Endothelial cell of umbilical vein (primary cell): ENCODE measurements around the gene DSCAML1. TPM values are rescaled to one million over a fixed set of nuclear protein-coding genes. Genes with fewer than 3 reads are reported as not detected.

Source experiments
- BruUV-seq: library from RNA; stranded (reverse); fragments of 400-500 nt; replicated peaks from 2 replicates; lab custom pipeline; 2021; lab: Mats Ljungman, UMichigan
- CTCF ChIA-PET: fragments of 300-600, 350-600 bp; sonication (Branson Sonifier 250); formaldehyde crosslinking; loops from one replicate; lab custom pipeline; 2021; ENCODE audit warnings: antibody characterized with exemption, inconsistent platforms; lab: Charles Lee
- POLR2A ChIA-PET: fragments of 300-600, 350-600 bp; sonication (Branson Sonifier 250); formaldehyde crosslinking; loops from one replicate; lab custom pipeline; 2021; ENCODE audit warnings: antibody characterized with exemption, inconsistent platforms; lab: Charles Lee
- DNase-seq: peaks from one replicate; pipeline ENCODE4 v3.0.0-alpha.2; 2011; ENCODE audit warnings: low read depth, low spot score
- FAIRE-seq: peaks from 2 replicates; lab custom pipeline; 2011; peaks lifted over from hg19 to GRCh38; lab: Jason Lieb, UNC
- H2AFZ ChIP-seq: 2 replicates; pipeline ENCODE4 v1.6.0; 2012; ENCODE audit warnings: low read depth, low read length, control low read depth, inconsistent platforms
- H3K27ac ChIP-seq: 2 replicates; pipeline ENCODE4 v1.5.1; 2011; ENCODE audit warnings: low read depth, mild to moderate bottlenecking, control low read depth, low read length, moderate library complexity; ENCODE audit not compliant: insufficient read depth
- H3K27me3 ChIP-seq, 2 experiments: 2 replicates each; pipeline versions ENCODE4 v1.6.0 to v1.6.1; 2011; ENCODE audit warnings: low read length in 2 of 2, mixed read lengths in 1 of 2; ENCODE audit not compliant: control insufficient read depth in 2 of 2, insufficient read depth in 2 of 2
- H3K36me3 ChIP-seq, 2 experiments: 2 replicates in 1 of 2; 3 replicates in 1 of 2; pipeline ENCODE4 v1.5.1; 2011; ENCODE audit warnings: low read length in 2 of 2, mild to moderate bottlenecking in 1 of 2, moderate library complexity in 1 of 2; ENCODE audit not compliant: control insufficient read depth in 2 of 2, insufficient read depth in 2 of 2; ENCODE audit errors: extremely low read depth in 1 of 2
- H3K4me1 ChIP-seq: 3 replicates; pipeline ENCODE4 v1.5.1; 2011; ENCODE audit warnings: mild to moderate bottlenecking, low read length; ENCODE audit not compliant: control insufficient read depth, insufficient read depth; ENCODE audit errors: extremely low read depth
- H3K4me2 ChIP-seq: 2 replicates; pipeline ENCODE4 v1.6.1; 2011; ENCODE audit warnings: low read length, control low read depth, mixed read lengths; ENCODE audit not compliant: insufficient read depth
- H3K4me3 ChIP-seq, 3 experiments: fragments of 200-600 bp in 1 of 3; sonication (generic), shearing (Covaris generic) in 1 of 3; replicated peaks in 1 of 3; 2 replicates each; pipeline ENCODE4 v1.5.1; 2011 to 2016; ENCODE audit warnings: control low read depth in 3 of 3, low read length in 3 of 3, mild to moderate bottlenecking in 2 of 3, inconsistent platforms in 1 of 3, low read depth in 1 of 3, moderate library complexity in 1 of 3; ENCODE audit not compliant: insufficient read depth in 1 of 3
- H3K79me2 ChIP-seq: 2 replicates; pipeline ENCODE4 v1.6.0; 2012; ENCODE audit warnings: low read length, inconsistent platforms; ENCODE audit not compliant: control insufficient read depth, insufficient read depth
- H3K9ac ChIP-seq: replicated peaks from 2 replicates; pipeline ENCODE3; 2011; ENCODE audit warnings: low read length, control low read depth; ENCODE audit not compliant: insufficient read depth; ENCODE audit errors: extremely low read depth
- H3K9me1 ChIP-seq: replicated peaks from 3 replicates; pipeline ENCODE4 v1.6.0; 2011; ENCODE audit warnings: mild to moderate bottlenecking, low read length; ENCODE audit not compliant: control insufficient read depth, insufficient read depth; ENCODE audit errors: extremely low read depth
- H3K9me3 ChIP-seq: replicated peaks from 2 replicates; pipeline ENCODE4 v1.5.1; 2012; ENCODE audit warnings: low read length, inconsistent platforms; ENCODE audit not compliant: control insufficient read depth, insufficient read depth
- H4K20me1 ChIP-seq: replicated peaks from 2 replicates; pipeline ENCODE3; 2011; ENCODE audit warnings: mild to moderate bottlenecking, low read length; ENCODE audit not compliant: control insufficient read depth, insufficient read depth; ENCODE audit errors: extremely low read depth
- EZH2 ChIP-seq: IDR thresholded peaks from 2 replicates; pipeline ENCODE4 v1.6.1; 2012; ENCODE audit warnings: borderline replicate concordance, low read depth, mild to moderate bottlenecking, moderate library complexity, low read length, inconsistent platforms; ENCODE audit not compliant: severe bottlenecking
- FOS ChIP-seq: IDR thresholded peaks from 2 replicates; pipeline ENCODE4 v1.6.1; 2011; ENCODE audit warnings: mild to moderate bottlenecking, low read length, moderate library complexity, borderline replicate concordance; ENCODE audit not compliant: insufficient read depth
- GATA2 ChIP-seq: IDR thresholded peaks from 2 replicates; pipeline ENCODE4 v1.7.0; 2011; ENCODE audit warnings: low read depth, mild to moderate bottlenecking, moderate library complexity, mixed read lengths, low read length; ENCODE audit not compliant: insufficient read length, insufficient read depth
- JUN ChIP-seq: IDR thresholded peaks from 2 replicates; pipeline ENCODE4 v1.6.1; 2011; ENCODE audit warnings: borderline replicate concordance, low read depth; ENCODE audit not compliant: insufficient read length, insufficient read depth
- MYC ChIP-seq: IDR thresholded peaks from one replicate; pipeline ENCODE4 v1.6.1; 2011; ENCODE audit warnings: mild to moderate bottlenecking, low read depth, low read length
- POLR2A ChIP-seq: IDR thresholded peaks from 2 replicates; pipeline ENCODE4 v1.6.1; 2012; ENCODE audit warnings: low read depth, mild to moderate bottlenecking, control low read depth, low read length
- POLR2AphosphoS5 ChIP-seq: IDR thresholded peaks from 2 replicates; pipeline ENCODE4 v1.6.1; 2012; ENCODE audit warnings: low read depth, mild to moderate bottlenecking, control low read depth, low read length, moderate library complexity; ENCODE audit not compliant: insufficient read depth
- dilution Hi-C: fragments of 300-500 bp; cut with MboI; formaldehyde crosslinking; loops from one replicate; pipeline ENCODE4 v1.15.0; 2019; ENCODE audit warnings: low sequenced_read_pairs; ENCODE audit not compliant: extremely low pct_ligation_motif_present
- intact Hi-C: fragments of 100-400 bp; cut with micrococcal nuclease; formaldehyde crosslinking; loops from one replicate; pipeline ENCODE4 v1.10.0; 2022
- polyA plus RNA-seq, 4 experiments: library from polyadenylated mRNA; depleted of rRNA in 3 of 4; stranded (reverse) in 3 of 4; unstranded in 1 of 4; fragments of >200 nt; gene quantifications; 2 replicates each; pipeline versions ENCODE4 v1.2.1 to v1.2.3, GENCODE V29; 2011 to 2012; ENCODE audit warnings: missing spikeins in 1 of 4
- total RNA-seq: library from RNA; stranded (reverse); gene quantifications from 2 replicates; pipeline ENCODE4 v1.2.3, GENCODE V29; 2021
- TF ChIP-seq, protein P1 (sequence below): IDR thresholded peaks from 2 replicates; pipeline ENCODE4 v1.6.1; 2011; ENCODE audit not compliant: insufficient read depth, insufficient read length
- TF ChIP-seq, protein P2 (sequence below), 2 donors: IDR thresholded peaks; 1 replicate in 1 of 2; 2 replicates in 1 of 2; pipeline ENCODE4 v1.5.1; 2011; ENCODE audit warnings: low read length in 2 of 2, mild to moderate bottlenecking in 2 of 2, moderate library complexity in 2 of 2, control low read depth in 1 of 2, inconsistent platforms in 1 of 2, low read depth in 1 of 2; ENCODE audit not compliant: insufficient read depth in 1 of 2; ENCODE audit errors: extremely low read depth in 1 of 2

DSCAML1 gene
- total and polyA plus RNA-seq, 2 donors (not counting 3 experiments of a cell fraction or from before 2014, with no cell fraction given), result not detected

DNA sequence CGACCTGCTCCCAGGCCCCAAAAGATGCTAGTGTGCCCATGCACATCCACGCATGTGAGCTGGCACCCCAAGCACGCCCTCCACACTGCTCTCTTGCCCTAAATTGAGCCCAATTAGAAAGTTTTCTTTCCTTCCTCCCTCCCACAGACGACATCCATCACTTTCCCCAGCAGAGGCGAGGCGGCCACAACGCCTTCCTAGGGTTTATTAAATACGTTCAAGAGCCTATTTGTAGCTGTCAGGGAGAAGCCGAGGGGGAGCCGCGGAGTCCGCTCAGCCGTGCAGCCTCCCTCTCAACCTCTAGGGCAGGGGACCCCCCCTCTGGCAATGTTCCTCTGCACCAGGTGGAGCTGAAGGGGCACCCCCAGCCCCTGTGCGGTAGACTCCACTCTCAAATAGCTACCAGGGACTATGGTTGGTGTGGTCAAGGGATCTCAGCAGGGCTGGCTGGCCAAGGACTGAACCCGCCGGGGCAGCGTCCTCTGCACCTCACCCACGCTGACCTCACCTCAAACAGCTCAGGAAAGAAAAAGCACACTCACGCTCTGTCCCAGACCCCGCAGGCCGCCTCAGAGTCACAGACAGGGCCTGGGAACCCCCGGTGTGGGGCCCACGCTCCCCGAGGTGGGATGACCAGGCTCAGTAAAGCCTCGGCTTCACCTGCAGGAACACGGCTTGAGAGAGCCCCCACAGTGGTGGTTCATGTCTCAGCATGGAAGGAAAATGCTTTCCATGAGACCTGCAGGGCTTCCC is 152.4 kb downstream of the DSCAML1 start:
- CTCF ChIA-PET, result no interaction called here
- Histone ChIP-seq H4K20me1 (no peaks in the 10 kb centered on the region), H3K27me3 (no peaks in the 10 kb centered on the region), H3K9ac (no peak overlapping the region), H3K27ac (no peak overlapping the region), H3K9me3 (no peaks in the 10 kb centered on the region), H3K9me1 (no peaks in the 10 kb centered on the region), H3K36me3 (no peaks in the 10 kb centered on the region), H3K4me3 (no peak overlapping the region), H3K79me2 (no peaks in the 10 kb centered on the region), H3K4me2 (no peak overlapping the region), H3K4me1 (no peaks in the 10 kb centered on the region), H2AFZ (no peak overlapping the region)
- TF ChIP-seq, protein P1, sequence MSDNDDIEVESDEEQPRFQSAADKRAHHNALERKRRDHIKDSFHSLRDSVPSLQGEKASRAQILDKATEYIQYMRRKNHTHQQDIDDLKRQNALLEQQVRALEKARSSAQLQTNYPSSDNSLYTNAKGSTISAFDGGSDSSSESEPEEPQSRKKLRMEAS, result no peak
- TF ChIP-seq JUN (no peak), POLR2A (no peak), POLR2AphosphoS5 (no peak), MYC (no peak), EZH2 (no peak), FOS (no peak), GATA2 (no peak)
- TF ChIP-seq, protein P2, sequence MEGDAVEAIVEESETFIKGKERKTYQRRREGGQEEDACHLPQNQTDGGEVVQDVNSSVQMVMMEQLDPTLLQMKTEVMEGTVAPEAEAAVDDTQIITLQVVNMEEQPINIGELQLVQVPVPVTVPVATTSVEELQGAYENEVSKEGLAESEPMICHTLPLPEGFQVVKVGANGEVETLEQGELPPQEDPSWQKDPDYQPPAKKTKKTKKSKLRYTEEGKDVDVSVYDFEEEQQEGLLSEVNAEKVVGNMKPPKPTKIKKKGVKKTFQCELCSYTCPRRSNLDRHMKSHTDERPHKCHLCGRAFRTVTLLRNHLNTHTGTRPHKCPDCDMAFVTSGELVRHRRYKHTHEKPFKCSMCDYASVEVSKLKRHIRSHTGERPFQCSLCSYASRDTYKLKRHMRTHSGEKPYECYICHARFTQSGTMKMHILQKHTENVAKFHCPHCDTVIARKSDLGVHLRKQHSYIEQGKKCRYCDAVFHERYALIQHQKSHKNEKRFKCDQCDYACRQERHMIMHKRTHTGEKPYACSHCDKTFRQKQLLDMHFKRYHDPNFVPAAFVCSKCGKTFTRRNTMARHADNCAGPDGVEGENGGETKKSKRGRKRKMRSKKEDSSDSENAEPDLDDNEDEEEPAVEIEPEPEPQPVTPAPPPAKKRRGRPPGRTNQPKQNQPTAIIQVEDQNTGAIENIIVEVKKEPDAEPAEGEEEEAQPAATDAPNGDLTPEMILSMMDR (IDR thresholded peaks at IDR 0.05; ENCODE audit: extremely low read depth in 1 of 2, insufficient read depth in 1 of 2, low read depth in 1 of 2, low read length in 2 of 2), result no peak
- no TSS peak for BruUV-seq
- POLR2A ChIA-PET, result no interaction called here
- no peak for DNase-seq
- FAIRE-seq, result no peak
- dilution Hi-C loops (no loop called here), intact Hi-C loops (no loop called here)
